COLO668 (cell line): ENCODE data around the gene IPO8.

ENCODE experiments used
- DNase-seq: peaks from one replicate; lab custom pipeline; 2025; ENCODE audit not compliant: unreplicated experiment; lab: John Stamatoyannopoulos, UW

Gene IPO8

GRCh38 chr12:30695199-30696102 lies at the start of gene IPO8:
IPO8 (minus strand) TSS chr12:30695869; CDS start chr12:30695647, 222 bp downstream.
- DNase-seq: peak; percentile 92

DNA sequence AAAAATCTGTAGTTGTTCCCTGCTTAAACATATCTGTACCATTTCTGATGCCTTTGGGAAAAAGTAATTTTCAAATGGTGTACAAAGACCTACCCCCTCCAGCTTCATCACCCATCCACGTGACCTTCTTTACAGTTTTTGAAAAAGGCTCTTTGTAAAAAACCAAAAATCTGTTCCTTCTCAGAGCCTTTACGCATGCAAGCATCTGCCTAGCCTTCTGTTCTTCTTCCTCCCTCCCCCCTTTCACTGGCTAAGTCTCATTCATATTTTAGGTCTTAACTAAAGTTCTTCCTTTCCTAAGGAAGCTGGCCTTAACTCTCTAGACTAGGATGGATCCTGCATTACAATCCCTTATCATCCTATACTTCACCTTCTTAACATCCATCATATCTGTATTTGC lies 48.7 kb upstream of the IPO8 start:
- no peak for DNase-seq

- no peak for DNase-seq
Measured at GRCh38 chr12:30740274-30740673, 44.6 kb upstream of the IPO8 start.

DNA sequence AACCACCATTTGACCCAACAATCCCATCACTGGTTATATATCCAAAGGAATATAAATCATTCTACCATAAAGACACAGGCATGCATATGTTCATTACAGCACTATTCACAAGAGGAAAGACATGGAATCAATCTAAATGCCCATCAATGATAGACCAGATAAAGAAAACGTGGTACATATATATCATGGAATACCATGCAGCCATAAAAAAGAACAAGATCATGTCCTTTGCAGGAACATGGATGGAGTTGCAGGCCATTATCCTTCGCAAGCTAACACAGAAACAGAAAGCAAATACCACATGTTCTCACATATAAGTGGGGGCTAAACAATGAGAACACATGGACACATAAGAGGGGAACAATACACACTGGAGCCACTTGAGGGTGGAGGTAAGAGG lies 43.4 kb upstream of the IPO8 start:
- no peak for DNase-seq

DNA sequence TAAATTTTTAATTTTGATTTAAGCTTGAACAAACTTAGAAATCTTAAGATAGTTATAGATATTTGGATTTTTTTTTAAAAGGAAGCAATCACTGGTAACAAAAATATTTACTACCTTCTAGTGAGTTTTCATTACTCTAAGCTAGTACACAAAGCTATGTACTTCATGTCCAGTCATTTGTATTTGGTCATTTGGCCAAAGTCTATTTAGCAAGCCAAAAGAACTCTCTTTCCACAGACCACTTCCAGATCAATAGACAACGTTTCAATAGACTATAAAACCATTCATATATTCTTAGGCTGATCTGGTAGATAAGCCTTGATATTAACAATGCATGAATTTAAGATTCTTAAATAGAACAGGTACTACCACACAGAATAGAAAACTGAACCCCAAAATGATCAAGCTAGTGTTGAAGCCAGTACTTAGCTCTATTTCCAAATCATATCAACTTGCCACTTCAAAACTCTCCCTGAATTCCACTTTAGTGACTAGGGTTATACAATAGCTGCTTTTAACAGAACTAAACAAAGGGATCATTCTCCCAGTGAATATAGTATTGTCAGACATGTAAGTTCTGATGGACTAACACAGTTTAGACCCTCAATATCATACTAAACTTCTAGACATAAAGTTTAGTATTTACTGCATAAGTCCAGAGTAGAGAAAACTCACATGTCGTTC lies 37.4 kb upstream of the IPO8 start:
- DNase-seq: no peak

DNA sequence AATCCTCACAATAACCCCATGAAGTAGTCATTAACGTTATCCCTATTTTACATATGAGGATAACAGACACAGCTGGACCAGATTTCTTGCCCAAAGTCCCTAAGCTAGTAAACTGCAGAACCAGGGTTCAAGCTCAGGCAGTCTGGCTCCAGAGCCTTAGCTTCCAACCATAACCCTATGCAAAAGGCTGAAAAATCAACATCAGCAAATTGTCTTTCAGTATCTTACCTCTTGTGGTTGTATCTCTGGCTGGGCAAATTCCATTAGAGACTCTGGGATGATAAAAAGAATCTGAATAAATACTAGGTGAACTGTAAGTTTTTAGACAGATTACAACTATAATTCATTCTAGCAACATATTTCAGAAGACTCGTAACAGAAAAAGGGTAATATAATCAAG lies 34.3 kb upstream of the IPO8 start:
- DNase-seq: no peak

- no peak for DNase-seq
Measured at GRCh38 chr12:30729547-30729946, 33.9 kb upstream of the IPO8 start.

DNA sequence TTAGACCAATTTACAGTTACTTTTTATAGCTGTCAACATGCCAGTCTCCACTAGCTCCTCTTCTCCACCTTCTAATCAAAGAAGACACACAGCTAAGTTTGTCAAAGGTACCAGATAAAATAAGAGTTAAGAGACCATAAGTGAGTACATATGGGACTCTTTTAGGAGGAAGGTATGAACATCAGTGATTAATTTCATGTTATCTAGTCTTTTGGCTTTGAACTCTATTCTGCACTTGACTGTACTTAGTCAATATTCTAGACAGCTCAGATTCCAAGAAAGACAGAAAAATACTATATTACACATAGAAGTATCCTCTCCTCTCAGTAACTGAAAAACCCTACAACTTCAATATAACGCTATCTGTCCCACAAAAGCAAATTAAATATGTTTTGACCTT lies 31.0 kb upstream of the IPO8 start:
- DNase-seq: no peak

- DNase-seq: no peak
Measured at GRCh38 chr12:30725739-30726138, 30.1 kb upstream of the IPO8 start.

DNA sequence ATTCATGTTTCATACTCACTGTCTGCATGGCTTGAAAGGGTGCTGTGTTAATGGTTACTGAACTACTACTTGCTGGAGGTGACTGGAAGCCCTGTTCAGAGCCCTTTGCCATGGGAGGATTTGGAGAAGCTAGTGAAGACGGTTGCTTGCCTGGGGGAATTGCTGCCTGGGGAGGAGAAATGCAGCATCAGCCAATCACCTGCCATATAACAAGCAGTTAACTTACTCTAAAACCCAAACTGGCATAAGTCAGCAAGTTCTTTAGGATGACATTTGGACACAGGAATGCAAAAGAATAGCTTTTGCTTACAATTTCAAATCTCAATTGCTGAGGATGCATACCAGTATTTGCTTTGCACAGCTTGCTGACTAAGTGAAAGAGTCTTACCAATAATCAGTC lies 23.4 kb upstream of the IPO8 start:
- DNase-seq: no peak

GRCh38 chr12:30707613-30708342 lies 12.1 kb upstream of the IPO8 start:
- no peak for DNase-seq

DNA sequence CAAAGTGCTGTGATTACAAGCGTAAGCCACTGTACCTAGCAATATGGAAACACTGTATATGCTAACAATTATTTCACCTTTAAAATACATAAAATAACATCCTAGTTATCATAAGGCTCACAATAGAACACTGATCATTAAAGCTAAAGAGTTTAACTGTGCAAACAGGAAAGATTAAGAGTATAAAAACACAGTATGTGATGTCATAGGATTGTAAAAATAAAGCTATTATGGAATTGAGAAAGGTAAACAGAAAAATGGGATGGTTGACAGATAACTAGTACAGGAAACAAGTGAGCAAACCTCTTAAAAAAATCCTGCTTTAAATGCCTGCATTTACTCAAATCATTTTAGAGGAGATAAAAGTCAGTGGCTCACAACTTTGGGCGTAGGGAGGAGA lies 10.8 kb upstream of the IPO8 start:
- DNase-seq: no peak

DNA sequence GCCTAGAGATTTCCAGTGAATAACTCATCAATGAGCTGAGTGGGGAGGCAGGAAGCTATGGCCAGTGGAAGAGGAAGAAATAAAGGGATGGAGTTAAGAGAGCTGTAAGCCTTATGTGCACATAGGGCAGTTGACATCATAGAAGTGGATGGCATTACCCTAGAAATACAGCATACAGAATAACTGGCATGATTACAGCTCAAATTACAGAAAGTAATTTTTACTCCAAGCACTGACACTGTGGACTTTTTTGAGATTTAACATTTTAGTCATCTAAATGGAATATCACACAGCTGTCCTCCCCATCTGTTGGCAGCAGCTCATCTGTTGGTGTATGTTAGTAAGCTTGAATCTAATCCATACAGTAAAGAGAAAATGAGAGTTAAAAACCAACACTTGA lies 5.4 kb upstream of the IPO8 start:
- no peak for DNase-seq

DNA sequence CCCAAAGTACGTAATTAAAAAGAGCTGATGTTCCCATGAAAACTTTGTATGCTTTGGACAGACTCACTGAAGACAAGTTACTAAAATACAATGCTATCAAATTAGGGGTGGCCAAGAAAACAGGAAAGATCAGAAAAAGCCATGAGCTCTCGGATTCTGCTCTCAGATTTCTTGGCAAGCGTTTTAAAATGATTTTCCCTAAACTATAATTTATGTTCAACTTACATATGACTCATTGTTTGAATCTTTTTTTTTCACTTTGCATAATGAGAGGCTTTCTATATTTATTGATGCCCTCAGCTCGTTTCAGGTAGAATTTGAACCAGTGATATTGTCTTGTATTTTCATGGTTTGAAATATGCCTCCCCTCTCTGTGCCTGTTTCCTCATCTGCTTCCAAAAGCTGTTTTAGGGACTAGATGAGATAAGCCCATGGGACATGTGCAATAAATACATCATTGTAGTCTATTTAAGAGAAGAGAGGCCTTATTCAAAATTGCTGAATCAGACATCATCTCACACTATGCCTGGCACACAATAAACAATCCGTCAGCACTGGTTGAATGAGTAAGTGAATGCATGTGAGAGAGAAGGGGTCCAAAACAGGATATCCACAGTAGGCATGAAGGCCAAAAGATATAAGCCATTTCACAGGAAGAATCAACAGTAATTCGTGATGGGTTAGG lies 4.7 kb upstream of the IPO8 start:
- DNase-seq: no peak

DNA sequence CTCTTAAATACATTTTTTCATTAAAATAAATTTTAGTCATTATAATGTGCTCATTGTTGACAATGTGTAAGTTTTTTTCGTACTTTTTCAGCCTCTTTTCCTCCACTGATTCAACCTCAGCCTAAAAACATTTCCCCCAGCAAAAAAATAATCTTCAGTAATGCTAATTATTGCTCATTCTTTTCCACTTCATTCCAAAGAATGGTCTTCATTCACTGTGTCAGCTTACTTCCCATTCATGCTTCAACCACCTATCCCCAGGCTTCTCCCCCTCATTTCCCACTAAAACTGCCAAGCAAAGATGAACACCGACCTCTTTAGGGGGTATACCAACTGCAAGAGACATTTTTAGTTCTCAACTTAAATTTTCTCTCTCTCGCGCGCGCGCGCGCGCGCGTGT lies 2.7 kb upstream of the IPO8 start:
- no peak for DNase-seq

GRCh38 chr12:30696943-30697342 lies 1.3 kb upstream of the IPO8 start:
- DNase-seq: no peak

DNA sequence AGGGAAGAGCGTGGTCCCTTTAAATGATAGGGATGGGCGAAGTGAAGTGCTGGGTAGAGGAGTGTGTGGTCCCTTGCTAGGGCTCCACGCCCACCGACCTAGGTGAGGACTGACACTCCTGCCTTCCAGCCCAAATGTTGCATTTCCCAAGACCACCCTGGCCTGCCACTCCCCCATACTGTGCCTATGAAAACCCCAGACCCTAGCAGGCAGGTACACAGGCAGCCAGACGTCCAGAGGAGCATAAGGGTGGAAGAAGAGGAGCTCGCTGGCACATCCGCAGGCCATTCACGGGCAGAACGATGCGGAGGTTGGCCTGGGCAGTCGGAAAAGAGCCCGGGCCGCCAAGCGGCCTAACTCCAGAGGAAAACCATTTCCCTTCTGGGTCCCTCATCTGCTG lies 817 bp upstream of the IPO8 start:
- no peak for DNase-seq

DNA sequence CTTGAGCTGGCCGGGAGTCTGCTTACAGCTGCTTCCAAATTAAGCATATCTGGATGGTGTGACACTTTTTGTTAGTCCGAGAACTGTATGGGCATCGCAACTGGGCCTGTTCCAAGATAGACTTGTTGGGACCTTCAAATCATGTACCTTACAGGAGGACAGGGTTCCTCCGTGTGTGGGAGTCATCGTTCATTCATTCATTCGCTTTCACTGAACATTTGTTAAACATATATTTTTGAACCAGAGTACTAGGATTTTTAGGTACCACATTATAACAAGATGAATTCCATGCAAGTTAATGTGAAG lies 387 bp upstream of the IPO8 start:
- DNase-seq: no peak

DNA sequence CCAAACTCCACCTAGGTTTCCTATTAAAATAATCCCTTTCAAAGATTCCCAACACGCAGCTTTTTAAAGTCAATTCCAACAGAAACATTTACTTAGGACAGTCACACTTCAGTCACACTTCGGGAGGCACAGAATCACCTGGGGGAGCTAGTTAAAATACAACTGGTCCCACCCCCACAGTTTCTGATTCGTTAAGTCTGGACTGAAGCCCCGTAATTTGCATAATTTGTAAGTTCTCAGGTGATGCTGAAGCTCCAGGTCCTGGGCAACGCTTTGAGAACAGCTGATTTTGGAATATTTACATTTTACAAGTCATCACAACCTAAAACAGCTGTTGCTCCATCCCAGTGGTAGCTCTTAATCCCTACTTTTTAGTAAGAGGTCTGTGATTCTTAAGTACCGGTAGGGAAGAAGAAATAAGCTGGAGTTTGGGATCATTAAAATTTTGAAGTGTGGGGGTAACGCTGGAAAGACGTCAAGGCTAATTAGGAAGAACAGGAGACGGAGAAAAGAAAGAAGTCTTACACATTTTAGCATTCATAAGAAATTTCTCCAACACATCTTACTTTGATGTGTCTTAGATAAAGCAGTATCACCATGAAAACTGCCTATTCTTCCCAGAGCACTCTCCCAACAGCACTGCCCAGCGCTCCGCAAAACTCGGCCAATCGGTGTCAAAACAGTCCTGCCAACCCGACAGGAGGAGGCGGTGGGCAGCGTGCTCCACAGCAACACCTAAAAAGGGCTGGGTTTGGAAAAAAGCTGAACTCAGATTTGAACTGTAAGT lies 1.1 kb downstream of the IPO8 start:
- peak; percentile 34 for DNase-seq

- DNase-seq: peak; percentile 1
Measured at GRCh38 chr12:30692470-30692869, 3.2 kb downstream of the IPO8 start.
